OCI-LY7 (cell line): ENCODE measurements around the gene CRYGN.

Experiments
- CTCF ChIP-seq: fragments of 200-600 bp; sonication (generic); conservative IDR thresholded peaks from 2 replicates; pipeline ENCODE4 v1.5.1; 2014; ENCODE audit warnings: mild to moderate bottlenecking, antibody characterized with exemption, low read length, moderate library complexity, mixed read lengths
- EZH2phosphoT487 ChIP-seq: fragments of 200-600 bp; sonication (generic); IDR thresholded peaks from 2 replicates; pipeline ENCODE4 v1.6.1; 2018; ENCODE audit warnings: low read depth, borderline replicate concordance, mild to moderate bottlenecking, mixed run types, antibody characterized with exemption, low read length, moderate library complexity, mixed read lengths

GRCh38 chr7:151454932-151455530 lies 15.1 kb upstream of the CRYGN start:
- TF ChIP-seq CTCF, result no peak
- no peak for TF ChIP-seq EZH2phosphoT487
